ENCODE data around the gene C18orf32.
"Not testable (repeated sequence)": the region's sequence is repeated elsewhere in the genome, so short reads cannot be mapped to it uniquely, and the experiment has no call there.

Gene C18orf32

DNA sequence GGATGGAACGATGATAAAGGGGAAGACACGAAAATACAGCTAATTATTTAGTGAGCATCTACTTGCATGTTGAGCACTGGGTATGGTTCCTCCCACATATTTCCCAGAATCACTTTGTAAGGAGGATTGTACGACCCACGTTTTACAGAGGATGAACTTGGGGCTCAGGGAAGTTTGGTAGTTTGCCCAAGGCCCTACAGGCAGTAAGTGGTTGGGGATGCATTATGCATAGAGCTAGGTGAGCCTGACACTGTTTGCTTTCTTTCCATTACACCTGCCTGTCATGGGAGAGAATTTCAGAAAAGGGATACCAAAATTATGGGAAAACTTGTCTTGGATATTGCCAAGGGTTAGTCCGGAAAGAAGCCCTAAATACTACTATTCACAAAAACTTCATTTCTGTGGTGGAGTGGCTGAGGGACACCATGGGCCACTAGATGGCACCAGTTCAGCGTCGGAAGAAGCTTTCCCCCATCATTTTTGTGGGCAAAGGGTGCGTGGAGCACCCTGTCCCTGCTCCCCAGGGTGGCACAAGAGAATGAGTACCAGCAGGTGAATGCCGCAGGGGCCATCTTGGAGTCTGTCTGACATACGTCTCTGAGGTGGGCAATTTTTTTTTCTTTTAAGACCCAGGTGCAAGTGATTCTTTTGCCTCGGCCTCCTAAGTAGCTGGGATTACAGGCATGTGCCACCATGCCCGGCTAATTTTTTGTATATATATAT lies 23.5 kb upstream of the C18orf32 start:
- Histone ChIP-seq H3K9me3 (replicated peaks; ENCODE audit: insufficient read depth, low read length) (no peaks in the 10 kb centered on the region), H3K9me2 (replicated peaks; ENCODE audit: insufficient read depth, low read length) (no peaks in the 10 kb centered on the region), H4K20me1 (ENCODE audit: insufficient read depth, low read length) (no peaks in the 10 kb centered on the region), H3K79me2 (ENCODE audit: low read length) (no peaks in the 10 kb centered on the region), H3F3A (ENCODE audit: insufficient read depth, low read length) (no peaks in the 10 kb centered on the region), H3K4me3 (ENCODE audit: low read length) (no peak overlapping the region), H2AFZ (ENCODE audit: low read length) (no peak overlapping the region), H3K4me2 (ENCODE audit: low read depth, low read length) (no peak overlapping the region), H3K4me1 (ENCODE audit: low read length) (no peaks in the 10 kb centered on the region), H3K27me3 (replicated peaks; ENCODE audit: insufficient read depth, low read length) (no peaks in the 10 kb centered on the region), H3K36me3 (replicated peaks; ENCODE audit: insufficient read depth, low read length) (no peaks in the 10 kb centered on the region), H3K27ac (ENCODE audit: low read length) (no peak overlapping the region), H3K9ac (ENCODE audit: low read length) (no peak overlapping the region)
- TF ChIP-seq, protein P1, sequence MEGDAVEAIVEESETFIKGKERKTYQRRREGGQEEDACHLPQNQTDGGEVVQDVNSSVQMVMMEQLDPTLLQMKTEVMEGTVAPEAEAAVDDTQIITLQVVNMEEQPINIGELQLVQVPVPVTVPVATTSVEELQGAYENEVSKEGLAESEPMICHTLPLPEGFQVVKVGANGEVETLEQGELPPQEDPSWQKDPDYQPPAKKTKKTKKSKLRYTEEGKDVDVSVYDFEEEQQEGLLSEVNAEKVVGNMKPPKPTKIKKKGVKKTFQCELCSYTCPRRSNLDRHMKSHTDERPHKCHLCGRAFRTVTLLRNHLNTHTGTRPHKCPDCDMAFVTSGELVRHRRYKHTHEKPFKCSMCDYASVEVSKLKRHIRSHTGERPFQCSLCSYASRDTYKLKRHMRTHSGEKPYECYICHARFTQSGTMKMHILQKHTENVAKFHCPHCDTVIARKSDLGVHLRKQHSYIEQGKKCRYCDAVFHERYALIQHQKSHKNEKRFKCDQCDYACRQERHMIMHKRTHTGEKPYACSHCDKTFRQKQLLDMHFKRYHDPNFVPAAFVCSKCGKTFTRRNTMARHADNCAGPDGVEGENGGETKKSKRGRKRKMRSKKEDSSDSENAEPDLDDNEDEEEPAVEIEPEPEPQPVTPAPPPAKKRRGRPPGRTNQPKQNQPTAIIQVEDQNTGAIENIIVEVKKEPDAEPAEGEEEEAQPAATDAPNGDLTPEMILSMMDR (IDR thresholded peaks at IDR 0.05; ENCODE audit: low read length), result peak; percentile 91
- TF ChIP-seq EZH2 (optimal IDR thresholded peaks at IDR 0.05; ENCODE audit: low read depth, low read length), result no peak
- TF ChIP-seq EZH2phosphoT487 (IDR thresholded peaks at IDR 0.05; ENCODE audit: low read length), result no peak
- DNase-seq, result peak; percentile 64

DNA sequence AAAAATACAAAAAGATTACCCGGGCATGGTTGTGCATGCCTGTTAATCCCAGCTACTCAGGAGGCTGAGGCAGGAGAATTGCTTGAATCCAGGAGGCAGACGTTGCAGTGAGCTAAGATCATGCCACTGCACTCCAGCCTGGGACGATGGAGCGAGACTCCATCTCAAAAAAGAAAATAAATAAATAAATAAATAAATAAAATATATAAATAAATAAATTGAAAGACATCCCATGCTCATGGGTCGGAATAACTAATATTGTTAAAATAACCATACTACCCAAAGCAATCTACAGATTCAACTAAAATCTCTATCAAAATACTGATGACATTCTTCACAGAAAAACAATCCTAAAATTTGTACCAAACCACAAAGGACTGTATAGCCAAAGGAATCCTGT lies 19.4 kb upstream of the C18orf32 start:
- H3F3A ChIP-seq (ENCODE audit: insufficient read depth, low read length); H3K36me3 ChIP-seq (replicated peaks; ENCODE audit: insufficient read depth, low read length); H3K9me2 ChIP-seq (replicated peaks; ENCODE audit: insufficient read depth, low read length); H2AFZ ChIP-seq (ENCODE audit: low read length); H3K27ac ChIP-seq (ENCODE audit: low read length); H3K4me3 ChIP-seq (ENCODE audit: low read length); H3K27me3 ChIP-seq (replicated peaks; ENCODE audit: insufficient read depth, low read length); H3K9me3 ChIP-seq (replicated peaks; ENCODE audit: insufficient read depth, low read length); H3K9ac ChIP-seq (ENCODE audit: low read length); H3K4me2 ChIP-seq (ENCODE audit: low read depth, low read length); H3K4me1 ChIP-seq (ENCODE audit: low read length); DNase-seq; H3K79me2 ChIP-seq (ENCODE audit: low read length); H4K20me1 ChIP-seq (ENCODE audit: insufficient read depth, low read length): not testable (repeated sequence)

- H3F3A ChIP-seq (ENCODE audit: insufficient read depth, low read length), result no peaks in the 10 kb centered on the region
- H3K36me3 ChIP-seq (replicated peaks; ENCODE audit: insufficient read depth, low read length), result no peaks in the 10 kb centered on the region
Measured at GRCh38 chr18:49503931-49504330, 16.9 kb upstream of the C18orf32 start.

More at GRCh38 chr18:49503931-49504330, 16.9 kb upstream of the C18orf32 start:
- TF ChIP-seq EZH2 (optimal IDR thresholded peaks at IDR 0.05; ENCODE audit: low read depth, low read length) (no peak), EZH2phosphoT487 (IDR thresholded peaks at IDR 0.05; ENCODE audit: low read length) (no peak)
- TF ChIP-seq, protein P1 (IDR thresholded peaks at IDR 0.05; ENCODE audit: low read length), result no peak
- Histone ChIP-seq H2AFZ (ENCODE audit: low read length) (no peak overlapping the region), H3K4me1 (ENCODE audit: low read length) (no peaks in the 10 kb centered on the region), H3K27ac (ENCODE audit: low read length) (no peak overlapping the region), H3K9me2 (replicated peaks; ENCODE audit: insufficient read depth, low read length) (no peaks in the 10 kb centered on the region), H3K4me2 (ENCODE audit: low read depth, low read length) (no peak overlapping the region), H3K4me3 (ENCODE audit: low read length) (no peak overlapping the region), H3K79me2 (ENCODE audit: low read length) (no peaks in the 10 kb centered on the region), H3K27me3 (replicated peaks; ENCODE audit: insufficient read depth, low read length) (no peaks in the 10 kb centered on the region), H3K9ac (ENCODE audit: low read length) (no peak overlapping the region), H3K9me3 (replicated peaks; ENCODE audit: insufficient read depth, low read length) (no peaks in the 10 kb centered on the region), H4K20me1 (ENCODE audit: insufficient read depth, low read length) (no peaks in the 10 kb centered on the region)
- DNase-seq, result no peak

Data from MM.1S (cell line).